Cardiac muscle cell (in vitro differentiated cells and primary cell): ENCODE data around the gene ECSIT. TPM values are rescaled to one million over a fixed set of nuclear protein-coding genes. Genes with fewer than 3 reads are reported as not detected.

Source experiments
- DNase-seq, 2 donors: peaks; one replicate each; pipeline versions ENCODE4 v3.0.0 to v3.0.0-alpha.2; 2010 to 2017; ENCODE audit warnings: low read depth in 1 of 2, low spot score in 1 of 2
- H3K27ac ChIP-seq: fragments of 200-600 bp; sonication (generic); 2 replicates; pipeline ENCODE4 v1.5.1; 2016
- H3K27me3 ChIP-seq: fragments of 200-600 bp; sonication (generic); 2 replicates; pipeline ENCODE4 v1.6.0; 2016; ENCODE audit warnings: control low read depth
- H3K36me3 ChIP-seq: fragments of 200-600 bp; sonication (generic); 2 replicates; pipeline ENCODE4 v1.5.1; 2016; ENCODE audit warnings: control low read depth
- H3K4me1 ChIP-seq: fragments of 200-600 bp; sonication (generic); 2 replicates; pipeline ENCODE4 v1.8.1; 2017; ENCODE audit warnings: low read depth, mild to moderate bottlenecking, mixed run types
- H3K4me3 ChIP-seq: fragments of 200-600 bp; sonication (generic); 2 replicates; pipeline ENCODE4 v1.5.1; 2016; ENCODE audit warnings: mild to moderate bottlenecking
- H3K9me3 ChIP-seq: fragments of 200-600 bp; sonication (generic); 2 replicates; pipeline ENCODE4 v1.5.1; 2017; ENCODE audit warnings: low read depth, mild to moderate bottlenecking, control low read depth
- CTCF ChIP-seq: IDR thresholded peaks from 2 replicates; pipeline ENCODE4 v1.5.1; 2012; ENCODE audit warnings: low read depth, mild to moderate bottlenecking, low read length
- polyA plus RNA-seq: library from polyadenylated mRNA; unstranded; fragments of >200 nt; fragmentation: Nextera tagmentation; extraction: Ambion mirVana; gene quantifications from 2 replicates; pipeline ENCODE4 v1.2.1, GENCODE V29; 2016
- total RNA-seq: library from RNA; depleted of rRNA; stranded (reverse); fragments of >200 nt; gene quantifications from 2 replicates; pipeline ENCODE4 v1.2.3, GENCODE V29; 2016

Gene ECSIT
- total and polyA plus RNA-seq, 2 experiments from 2014 or later: 64.0 to 91.3 TPM

GRCh38 chr19:11558881-11559828, 30.2 kb upstream of the ECSIT start, which contains the start of gene ELOF1:
Gene ELOF1 (minus strand): TSS chr19:11559230. CDS start chr19:11554347, 4,883 bp downstream.
- peak; percentile 99 for DNase-seq
- TF ChIP-seq CTCF: peak; percentile 30
- Histone ChIP-seq H3K36me3 (no peaks in the 10 kb centered on the region), H3K4me1 (peaks cover 8% of the 10 kb centered on the region), H3K9me3 (no peaks in the 10 kb centered on the region), H3K27me3 (no peaks in the 10 kb centered on the region), H3K27ac (peak within 1 kb of the TSS; percentile 74), H3K4me3 (peak within 1 kb of the TSS; percentile 89)

GRCh38 chr19:11556634-11557420, 27.9 kb upstream of the ECSIT start:
- no peak overlapping the region for H3K27ac ChIP-seq
- H3K9me3 ChIP-seq: no peaks in the 10 kb centered on the region
- no peaks in the 10 kb centered on the region for H3K27me3 ChIP-seq
- peaks cover 7% of the 10 kb centered on the region for H3K36me3 ChIP-seq
- no peak for DNase-seq
- H3K4me1 ChIP-seq: peaks cover 8% of the 10 kb centered on the region
- no peak for TF ChIP-seq CTCF
- no peak overlapping the region for H3K4me3 ChIP-seq

DNA sequence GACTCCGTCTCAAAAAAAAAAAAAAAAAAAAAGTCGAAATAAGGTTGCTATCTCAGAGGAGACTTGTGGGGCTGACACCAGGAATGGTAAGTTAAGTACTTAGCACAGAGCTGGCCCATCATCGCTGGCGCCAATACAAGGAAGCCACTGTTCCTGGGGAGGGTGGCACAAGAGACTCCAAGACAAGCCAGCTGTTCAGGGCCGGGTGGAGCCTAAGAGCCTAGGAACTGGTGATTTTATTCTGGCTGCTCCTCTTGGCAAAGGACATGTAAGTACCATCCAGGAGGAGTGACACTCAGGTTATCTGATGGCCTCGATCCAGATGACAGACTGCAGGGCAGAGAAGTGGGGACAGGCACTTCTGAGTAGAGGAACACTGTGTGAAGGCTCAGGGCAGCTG, 26.3 kb upstream of the ECSIT start:
- no peaks in the 10 kb centered on the region for H3K27me3 ChIP-seq
- no peak overlapping the region for H3K27ac ChIP-seq
- DNase-seq: no peak
- no peak overlapping the region for H3K4me3 ChIP-seq
- TF ChIP-seq CTCF: no peak
- peaks cover 8% of the 10 kb centered on the region for H3K4me1 ChIP-seq
- H3K9me3 ChIP-seq: no peaks in the 10 kb centered on the region
- peaks cover 7% of the 10 kb centered on the region for H3K36me3 ChIP-seq

- Histone ChIP-seq H3K4me3 (no peak overlapping the region), H3K36me3 (peaks cover 17% of the 10 kb centered on the region), H3K27me3 (no peaks in the 10 kb centered on the region), H3K9me3 (no peaks in the 10 kb centered on the region), H3K4me1 (peaks cover 8% of the 10 kb centered on the region), H3K27ac (no peak overlapping the region)
- no peak for TF ChIP-seq CTCF
- no peak for DNase-seq
These were observed 25.2 kb upstream of the ECSIT start for GRCh38 chr19:11554160-11554559.

DNA sequence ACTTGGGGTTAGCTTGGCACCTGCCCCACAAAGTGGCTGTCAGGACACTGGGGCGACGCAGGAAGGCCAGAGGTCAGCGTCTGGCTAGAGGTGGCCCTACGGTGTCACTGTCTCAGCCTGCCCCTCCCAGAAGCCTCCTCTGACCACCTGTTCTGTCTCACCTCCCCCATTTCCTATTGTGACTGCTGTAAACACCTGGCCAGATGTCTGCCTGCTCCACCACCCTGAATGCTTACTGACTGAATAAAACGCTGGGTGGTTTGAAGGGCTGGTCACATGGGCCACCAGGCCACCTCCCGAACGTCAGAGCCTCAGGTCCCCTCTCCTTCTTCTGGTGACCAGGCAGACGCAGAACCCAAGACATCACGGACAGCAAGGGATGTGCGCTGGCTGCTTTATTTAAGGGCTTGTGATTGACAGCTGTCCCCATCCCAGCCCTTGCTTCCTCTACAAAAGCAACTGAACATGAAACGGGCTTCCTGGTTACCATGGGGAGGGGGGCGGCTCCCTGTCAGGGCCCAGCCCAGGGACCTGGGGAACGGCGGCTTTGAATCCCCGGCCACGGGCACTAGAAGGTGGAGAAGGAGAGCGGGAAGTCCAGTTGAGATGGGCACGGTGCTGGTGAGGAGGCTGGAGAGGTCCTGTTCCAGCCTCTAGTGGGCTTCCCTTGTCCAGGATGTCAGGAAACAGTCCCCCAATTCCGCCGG, 23.9 kb upstream of the ECSIT start:
- Histone ChIP-seq H3K4me1 (peaks cover 1% of the 10 kb centered on the region), H3K27me3 (no peaks in the 10 kb centered on the region), H3K9me3 (no peaks in the 10 kb centered on the region), H3K36me3 (peaks cover 25% of the 10 kb centered on the region), H3K27ac (no peak overlapping the region), H3K4me3 (no peak overlapping the region)
- DNase-seq: no peak
- no peak for TF ChIP-seq CTCF
